Kidney tubule cell (primary cell): Measurements from ENCODE around the gene ZNF581.

Experiments used
- DNase-seq: peaks from one replicate; pipeline ENCODE4 v3.0.0-alpha.2; 2018; ENCODE audit warnings: low spot score

ZNF581 gene

GRCh38 chr19:55611300-55611982 lies 32.0 kb upstream of the ZNF581 start:
- DNase-seq = no peak

- DNase-seq = no peak
Measured at GRCh38 chr19:55611983-55612645, 31.3 kb upstream of the ZNF581 start.

DNA sequence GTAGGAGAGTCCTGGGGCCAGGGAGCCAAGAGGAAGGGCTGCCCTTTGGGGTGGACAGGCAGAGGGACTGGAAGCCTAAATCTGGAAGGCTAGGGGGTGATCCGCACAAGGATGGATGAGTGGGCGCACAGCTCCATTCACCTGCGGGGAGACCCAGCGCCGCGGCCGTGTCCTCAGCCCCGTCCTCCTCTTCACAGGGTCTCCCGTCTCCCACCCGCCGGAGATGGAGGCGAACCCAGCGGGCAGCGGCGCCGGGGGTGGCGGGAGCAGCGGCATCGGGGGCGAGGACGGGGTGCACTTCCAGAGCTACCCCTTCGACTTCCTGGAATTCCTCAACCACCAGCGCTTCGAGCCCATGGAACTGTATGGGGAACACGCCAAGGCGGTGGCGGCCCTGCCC lies 30.1 kb upstream of the ZNF581 start:
- no peak for DNase-seq

GRCh38 chr19:55613930-55614710 lies 29.3 kb upstream of the ZNF581 start:
- no peak for DNase-seq

GRCh38 chr19:55614711-55615542 lies 28.5 kb upstream of the ZNF581 start:
- DNase-seq = no peak

GRCh38 chr19:55615543-55616394 lies 27.7 kb upstream of the ZNF581 start:
- DNase-seq = no peak

DNA sequence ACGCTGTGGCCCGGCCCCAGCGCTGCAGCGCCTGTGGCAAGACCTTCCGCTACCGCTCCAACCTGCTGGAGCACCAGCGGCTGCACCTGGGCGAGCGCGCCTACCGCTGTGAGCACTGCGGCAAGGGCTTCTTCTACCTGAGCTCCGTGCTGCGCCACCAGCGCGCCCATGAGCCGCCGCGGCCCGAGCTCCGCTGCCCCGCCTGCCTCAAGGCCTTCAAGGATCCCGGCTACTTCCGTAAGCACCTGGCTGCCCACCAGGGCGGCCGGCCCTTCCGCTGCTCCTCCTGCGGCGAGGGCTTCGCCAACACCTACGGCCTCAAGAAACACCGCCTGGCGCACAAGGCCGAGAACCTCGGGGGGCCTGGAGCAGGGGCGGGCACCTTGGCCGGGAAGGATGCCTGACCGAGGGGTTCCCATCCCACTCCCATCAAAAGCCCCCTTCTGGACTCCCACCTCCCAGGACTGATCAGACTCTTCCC lies 27.0 kb upstream of the ZNF581 start:
- DNase-seq = no peak

GRCh38 chr19:55617426-55617825 lies 26.0 kb upstream of the ZNF581 start:
- no peak for DNase-seq

DNA sequence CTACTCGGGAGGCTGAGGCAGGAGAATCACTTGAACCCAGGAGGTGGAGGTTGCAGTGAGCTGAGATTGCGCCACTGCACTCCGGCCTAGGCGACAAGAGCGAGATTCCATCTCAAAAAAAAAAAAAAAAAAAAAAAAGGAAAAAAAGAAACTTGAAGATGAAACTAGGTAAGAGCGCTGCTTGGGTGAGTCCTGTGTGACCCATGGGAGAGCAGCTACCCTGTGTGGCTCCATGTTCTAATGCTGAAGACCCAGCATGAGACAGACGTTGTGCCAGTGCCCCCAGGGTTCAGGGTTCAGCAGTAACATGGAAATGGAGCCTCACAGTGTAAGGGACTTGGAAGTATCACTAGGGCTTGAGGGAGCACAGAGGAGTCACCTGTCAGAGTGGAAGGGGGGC lies 25.0 kb upstream of the ZNF581 start:
- DNase-seq = no peak

- no peak for DNase-seq
Measured at GRCh38 chr19:55619286-55619685, 24.2 kb upstream of the ZNF581 start.

DNA sequence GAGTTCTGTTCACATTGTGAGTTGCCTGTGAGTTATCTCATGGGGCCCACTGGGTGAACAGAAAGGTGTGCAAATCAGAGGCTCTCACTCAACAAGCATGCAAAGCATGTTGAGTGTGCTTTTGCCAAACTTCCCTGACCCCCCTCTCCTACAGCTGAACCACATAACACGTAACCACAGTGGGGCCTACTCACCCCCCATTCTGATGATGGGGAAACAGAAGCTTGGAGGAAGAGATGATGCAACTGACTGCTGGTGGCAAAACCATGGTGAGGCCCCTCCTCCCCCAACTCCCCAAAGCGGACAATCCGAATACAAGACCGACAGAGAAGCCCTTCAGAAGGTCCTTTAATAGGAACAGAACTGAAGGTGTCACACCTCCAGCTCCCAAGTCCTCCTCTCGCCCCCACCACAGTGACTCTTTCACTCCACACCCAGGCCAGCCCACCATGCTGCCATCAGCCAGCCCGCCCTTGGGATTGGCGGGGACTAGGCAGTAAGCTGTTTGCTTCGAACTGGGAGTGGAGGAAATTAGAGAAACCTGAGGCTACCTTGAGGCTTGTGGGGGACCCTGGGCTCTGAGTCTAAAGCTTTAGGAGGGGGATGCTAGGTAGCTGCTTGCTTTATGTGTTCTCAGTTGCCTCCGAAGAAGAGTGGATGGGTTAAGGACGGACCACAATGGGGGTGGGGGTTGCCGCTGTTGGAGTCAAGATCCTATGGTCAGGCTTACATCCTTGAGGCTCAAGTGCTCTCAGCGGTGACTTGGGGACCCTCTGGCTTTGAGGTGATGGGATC lies 22.8 kb upstream of the ZNF581 start:
- no peak for DNase-seq

GRCh38 chr19:55621205-55621672 lies 22.2 kb upstream of the ZNF581 start:
- no peak for DNase-seq

GRCh38 chr19:55621673-55622231 lies 21.7 kb upstream of the ZNF581 start:
- no peak for DNase-seq

DNA sequence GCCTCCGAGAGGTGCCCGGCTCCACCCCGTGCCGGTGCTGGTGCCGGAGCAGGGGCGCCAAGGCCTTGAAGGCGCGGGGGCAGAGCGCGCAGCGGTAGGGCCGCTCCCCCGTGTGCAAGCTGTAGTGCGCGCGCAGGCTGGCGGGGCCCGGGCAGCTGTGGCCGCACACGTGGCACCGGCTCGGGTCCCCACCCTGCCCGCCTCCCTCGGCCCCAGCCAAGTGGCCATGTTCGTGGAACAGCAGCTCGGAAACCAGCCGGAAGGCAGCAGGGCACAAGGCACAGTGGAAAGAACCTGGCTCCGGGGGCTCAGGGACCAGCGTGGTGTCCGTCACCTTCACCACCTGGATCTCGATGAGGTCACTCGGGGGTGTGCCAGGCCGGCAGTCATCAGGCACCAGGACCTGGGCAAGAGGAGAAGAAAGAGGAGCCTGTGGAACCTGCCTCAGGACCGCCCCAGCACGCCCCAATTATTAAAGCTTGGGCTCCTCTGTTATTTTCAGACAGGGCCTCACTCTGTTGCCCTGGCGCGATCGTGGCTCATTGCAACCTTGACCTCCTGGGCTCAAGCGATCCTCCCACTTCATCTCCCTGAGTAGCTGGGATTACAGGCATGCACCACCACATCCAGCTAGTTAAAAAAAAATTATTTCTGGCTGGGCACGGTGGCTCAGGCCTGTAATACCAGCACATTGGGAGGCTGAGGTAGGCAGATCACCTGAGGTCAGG lies 21.0 kb upstream of the ZNF581 start:
- no peak for DNase-seq

DNA sequence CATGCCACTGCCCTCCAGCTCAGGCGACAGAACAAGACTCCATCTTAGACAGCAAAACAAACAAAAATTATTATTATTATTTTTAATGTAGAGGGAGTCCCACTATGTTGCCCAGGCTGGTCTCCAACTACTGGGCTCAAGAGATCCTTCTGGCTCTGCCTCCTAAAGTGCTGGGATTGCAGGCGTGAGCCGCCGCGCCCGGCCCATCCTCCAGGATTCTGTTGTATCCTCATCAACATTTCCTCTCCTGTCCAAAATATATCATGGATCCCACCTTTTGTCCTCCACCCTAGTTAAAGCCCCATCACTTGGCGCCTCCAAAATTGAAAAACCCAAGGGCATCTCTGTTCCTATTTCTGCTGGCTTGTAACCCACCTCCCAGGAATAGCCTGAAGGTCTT lies 20.3 kb upstream of the ZNF581 start:
- DNase-seq = no peak

DNA sequence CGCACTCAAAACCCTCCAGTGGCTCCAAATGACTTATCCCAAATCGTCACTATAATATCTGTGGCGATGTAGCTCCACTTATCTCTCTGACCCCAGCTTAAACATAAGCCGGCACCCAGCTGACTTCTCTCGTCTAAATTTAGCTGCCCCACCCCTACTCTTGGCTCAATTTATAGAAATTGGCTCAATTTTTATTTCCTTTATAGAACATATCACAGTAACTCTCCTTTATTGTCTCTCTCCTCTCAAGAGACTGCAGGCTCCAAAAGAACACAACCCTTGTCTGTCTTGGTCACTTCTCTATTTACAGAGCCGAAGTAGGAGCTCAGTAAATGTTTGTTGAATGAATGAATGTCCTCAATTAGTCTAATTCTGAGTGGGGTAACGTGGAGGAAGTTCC lies 19.9 kb upstream of the ZNF581 start:
- DNase-seq = no peak

DNA sequence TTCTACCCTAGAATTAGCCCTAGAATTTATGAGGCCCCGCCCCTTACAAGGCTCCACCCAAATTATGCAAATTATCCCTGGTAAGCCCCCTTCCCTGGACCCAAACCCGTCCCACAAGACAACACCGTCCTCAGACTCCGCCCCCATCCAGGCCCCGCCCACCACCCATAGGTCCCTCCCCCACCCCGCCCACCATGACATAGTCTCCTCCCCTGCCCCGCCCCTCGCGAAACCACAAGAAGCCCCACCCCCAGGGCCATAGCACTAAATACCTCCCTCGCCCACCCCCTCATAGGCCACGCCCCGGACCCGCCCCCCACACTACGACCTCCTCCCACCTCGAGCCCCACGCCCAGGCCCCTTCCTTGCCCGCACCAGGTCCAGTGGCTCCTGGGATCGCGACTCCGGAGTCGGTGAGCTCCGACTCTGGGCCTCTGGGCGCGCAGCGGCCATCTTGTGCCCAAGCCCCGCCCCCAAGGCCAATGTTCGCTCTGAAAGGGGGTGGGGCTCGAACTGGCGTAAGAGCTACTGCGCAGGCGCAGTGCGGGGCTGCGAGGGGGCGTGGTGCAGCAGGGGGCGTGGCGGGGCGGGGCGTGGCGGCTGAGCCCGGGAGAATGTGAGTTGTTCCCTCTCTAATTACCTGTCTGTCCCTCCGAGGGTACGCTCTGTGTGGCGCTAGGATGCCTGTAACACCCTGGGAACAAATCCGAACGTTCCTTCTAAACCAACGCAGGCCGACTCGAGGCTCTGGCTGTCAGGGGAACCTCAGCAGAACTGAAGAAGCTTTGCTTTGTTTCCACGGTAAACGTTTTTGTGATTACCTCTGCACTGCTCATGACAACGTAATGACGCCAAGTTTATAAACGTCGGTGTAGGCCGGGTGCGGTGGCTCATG lies 19.1 kb upstream of the ZNF581 start, which contains the start of gene ZNF784:
TSS of gene ZNF784 (minus strand) at position 458 of the 895 bp plus-strand sequence. CDS start at position 453, 5 bp downstream.
- peak; percentile 91 for DNase-seq

DNA sequence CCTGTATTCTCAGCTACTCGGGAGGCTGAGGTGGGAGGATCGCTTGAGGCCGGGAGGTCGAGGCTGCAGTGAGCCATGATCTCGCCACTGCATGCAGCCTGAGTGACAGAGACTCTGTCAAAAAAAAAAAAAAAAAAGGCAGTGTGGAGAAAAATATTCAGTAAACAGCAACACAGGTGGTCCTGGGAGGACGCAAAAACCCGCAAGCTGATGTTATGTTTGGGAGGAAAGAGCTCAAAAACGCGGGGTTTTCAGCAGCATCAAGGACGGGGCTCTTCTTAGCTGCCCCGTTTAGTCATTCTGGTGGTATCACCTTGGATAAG lies 18.5 kb upstream of the ZNF581 start:
- no peak for DNase-seq
